Fibroblast of mammary gland (primary cell): ENCODE results near the gene MYO3B.

Source experiments
- DNase-seq: peaks from one replicate; pipeline ENCODE4 v3.0.0-alpha.2; 2010; ENCODE audit warnings: low read depth
- H3K4me3 ChIP-seq: 2 replicates; pipeline ENCODE4 v1.5.1; 2011; ENCODE audit warnings: low read depth, mild to moderate bottlenecking, low read length, moderate library complexity; ENCODE audit not compliant: control insufficient read depth
- TF ChIP-seq, protein P1 (sequence below): conservative IDR thresholded peaks from 2 replicates; pipeline ENCODE4 v1.5.1; 2011; ENCODE audit warnings: low read depth, low read length, inconsistent platforms; ENCODE audit not compliant: control insufficient read depth, insufficient read depth

The MYO3B gene

DNA sequence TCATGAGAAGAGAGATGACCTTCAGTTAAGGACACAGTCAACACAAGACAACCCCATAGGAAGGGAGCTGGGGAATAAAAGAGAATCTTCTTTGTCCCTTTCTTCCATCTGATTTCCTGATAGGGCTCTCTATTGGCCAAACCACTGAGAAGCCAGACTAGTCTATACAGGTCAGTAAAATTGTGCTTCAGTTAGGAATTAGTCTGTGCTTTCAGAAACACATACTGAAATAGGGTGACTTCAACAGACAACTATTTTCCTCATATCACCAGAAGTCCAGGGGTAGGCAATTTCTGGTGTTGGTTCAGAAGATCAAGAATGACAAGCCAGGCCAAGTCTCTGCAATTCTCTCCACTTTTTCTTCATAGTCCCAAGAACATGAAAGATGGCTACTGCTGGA, 385.5 kb downstream of the MYO3B start:
- TF ChIP-seq, protein P1, sequence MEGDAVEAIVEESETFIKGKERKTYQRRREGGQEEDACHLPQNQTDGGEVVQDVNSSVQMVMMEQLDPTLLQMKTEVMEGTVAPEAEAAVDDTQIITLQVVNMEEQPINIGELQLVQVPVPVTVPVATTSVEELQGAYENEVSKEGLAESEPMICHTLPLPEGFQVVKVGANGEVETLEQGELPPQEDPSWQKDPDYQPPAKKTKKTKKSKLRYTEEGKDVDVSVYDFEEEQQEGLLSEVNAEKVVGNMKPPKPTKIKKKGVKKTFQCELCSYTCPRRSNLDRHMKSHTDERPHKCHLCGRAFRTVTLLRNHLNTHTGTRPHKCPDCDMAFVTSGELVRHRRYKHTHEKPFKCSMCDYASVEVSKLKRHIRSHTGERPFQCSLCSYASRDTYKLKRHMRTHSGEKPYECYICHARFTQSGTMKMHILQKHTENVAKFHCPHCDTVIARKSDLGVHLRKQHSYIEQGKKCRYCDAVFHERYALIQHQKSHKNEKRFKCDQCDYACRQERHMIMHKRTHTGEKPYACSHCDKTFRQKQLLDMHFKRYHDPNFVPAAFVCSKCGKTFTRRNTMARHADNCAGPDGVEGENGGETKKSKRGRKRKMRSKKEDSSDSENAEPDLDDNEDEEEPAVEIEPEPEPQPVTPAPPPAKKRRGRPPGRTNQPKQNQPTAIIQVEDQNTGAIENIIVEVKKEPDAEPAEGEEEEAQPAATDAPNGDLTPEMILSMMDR, result no peak
- no peak overlapping the region for H3K4me3 ChIP-seq
- no peak for DNase-seq

- TF ChIP-seq, protein P1, result no peak
- DNase-seq, result no peak
- no peak overlapping the region for H3K4me3 ChIP-seq
Observed at GRCh38 chr2:170566138-170566537, 388.2 kb downstream of the MYO3B start.

DNA sequence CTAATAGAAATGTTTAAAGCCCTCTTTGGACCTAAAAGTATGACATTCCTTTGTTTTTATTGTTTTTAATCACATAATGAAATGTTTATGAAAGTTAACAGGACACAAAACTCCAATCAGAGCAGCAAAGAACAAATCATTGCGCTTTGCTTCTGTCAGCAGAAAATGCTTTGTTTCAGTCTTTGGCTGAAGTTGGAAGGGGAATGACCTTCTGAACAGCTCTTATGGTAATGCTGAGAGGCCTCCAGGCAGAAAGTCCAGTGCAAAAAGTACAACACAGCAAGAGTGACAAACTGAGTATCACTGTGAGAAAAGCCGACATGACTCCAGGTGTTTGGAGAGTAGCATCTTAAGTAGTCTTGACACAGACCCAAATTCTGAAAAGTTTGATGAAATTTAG, 389.5 kb downstream of the MYO3B start:
- H3K4me3 ChIP-seq, result no peak overlapping the region
- TF ChIP-seq, protein P1, result no peak
- DNase-seq, result no peak

GRCh38 chr2:170568511-170568910, 390.6 kb downstream of the MYO3B start:
- DNase-seq, result no peak
- TF ChIP-seq, protein P1, result no peak
- no peak overlapping the region for H3K4me3 ChIP-seq

- peak; percentile 35 for DNase-seq
- no peak overlapping the region for H3K4me3 ChIP-seq
- TF ChIP-seq, protein P1, result no peak
Observed at GRCh38 chr2:170571612-170572011, 393.7 kb downstream of the MYO3B start.

DNA sequence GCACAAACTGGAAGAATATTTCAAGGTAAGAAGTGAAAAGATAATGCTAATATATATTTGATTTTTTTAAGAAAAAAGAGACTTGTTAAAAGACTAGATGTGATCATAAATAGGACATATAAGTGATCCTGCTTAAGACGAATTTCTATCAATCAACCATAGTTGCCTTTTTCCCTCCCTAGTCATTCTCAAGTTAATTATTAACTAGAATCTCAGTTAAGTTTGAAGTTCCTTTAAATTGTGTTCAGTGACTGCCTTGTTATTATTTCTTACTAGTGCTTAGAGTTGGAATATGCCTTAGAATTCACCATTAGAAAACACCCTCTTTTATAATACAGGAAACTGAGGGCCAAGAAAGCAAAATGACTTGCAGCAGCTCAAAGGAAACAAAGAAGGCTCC, 395.7 kb downstream of the MYO3B start:
- H3K4me3 ChIP-seq, result no peak overlapping the region
- no peak for DNase-seq
- TF ChIP-seq, protein P1, result no peak

- H3K4me3 ChIP-seq, result no peak overlapping the region
- TF ChIP-seq, protein P1, result no peak
- no peak for DNase-seq
Observed at GRCh38 chr2:170576296-170576695, 398.3 kb downstream of the MYO3B start.
